OCI-LY1 (cell line): ENCODE results near the gene SRMS.

ENCODE experiments used
- H2AFZ ChIP-seq: fragments of 200-600 bp; sonication (generic), shearing (Covaris generic); 2 replicates; pipeline ENCODE4 v1.6.0; 2014; ENCODE audit warnings: antibody characterized with exemption, mild to moderate bottlenecking, low read length
- H3F3A ChIP-seq: fragments of 200-600 bp; sonication (generic), shearing (Covaris generic); 2 replicates; pipeline ENCODE4 v1.6.0; 2014; ENCODE audit warnings: mild to moderate bottlenecking, antibody characterized with exemption, low read length, moderate library complexity; ENCODE audit not compliant: insufficient read depth
- H3K27ac ChIP-seq: fragments of 200-600 bp; sonication (generic); 2 replicates; pipeline ENCODE4 v1.5.1; 2014; ENCODE audit warnings: low read length, mixed run types, mild to moderate bottlenecking, low read depth; ENCODE audit not compliant: poor library complexity, severe bottlenecking
- H3K27me3 ChIP-seq: fragments of 200-600 bp; sonication (generic); 2 replicates; pipeline ENCODE4 v1.6.0; 2014; ENCODE audit warnings: antibody characterized with exemption, mild to moderate bottlenecking, low read length, moderate library complexity; ENCODE audit not compliant: insufficient read depth
- H3K36me3 ChIP-seq: fragments of 200-600 bp; sonication (generic); 2 replicates; pipeline ENCODE4 v1.6.1; 2014; ENCODE audit warnings: mild to moderate bottlenecking, antibody characterized with exemption, low read length, moderate library complexity, mixed read lengths; ENCODE audit not compliant: insufficient read depth
- H3K4me1 ChIP-seq: fragments of 200-600 bp; sonication (generic); 2 replicates; pipeline ENCODE4 v1.5.1; 2014; ENCODE audit warnings: mild to moderate bottlenecking, low read length, moderate library complexity; ENCODE audit not compliant: insufficient read depth, severe bottlenecking
- H3K4me2 ChIP-seq: fragments of 200-600 bp; sonication (generic), shearing (Covaris generic); 2 replicates; pipeline ENCODE4 v1.6.1; 2014; ENCODE audit warnings: low read length
- H3K4me3 ChIP-seq: fragments of 200-600 bp; sonication (generic); 2 replicates; pipeline ENCODE4 v1.5.1; 2014; ENCODE audit warnings: low read length, low read depth, mild to moderate bottlenecking, mixed read lengths; ENCODE audit not compliant: poor library complexity, severe bottlenecking
- H3K79me2 ChIP-seq: fragments of 200-600 bp; shearing (Covaris generic); 2 replicates; pipeline ENCODE4 v1.6.1; 2016; ENCODE audit warnings: mixed run types, low read length, mixed read lengths; ENCODE audit not compliant: insufficient read depth
- H3K9ac ChIP-seq: fragments of 200-600 bp; sonication (generic), shearing (Covaris generic); 2 replicates; pipeline ENCODE4 v1.6.1; 2014; ENCODE audit warnings: mild to moderate bottlenecking, low read length, mixed read lengths
- H3K9me2 ChIP-seq: fragments of 200-600 bp; sonication (generic), shearing (Covaris generic); 2 replicates; pipeline ENCODE4 v1.6.1; 2014; ENCODE audit warnings: low read depth, mild to moderate bottlenecking, low read length, mixed read lengths
- H3K9me3 ChIP-seq: fragments of 200-600 bp; shearing (Covaris generic); 2 replicates; pipeline ENCODE4 v1.6.1; 2014; ENCODE audit warnings: low read length, mixed read lengths
- H4K20me1 ChIP-seq: fragments of 200-600 bp; sonication (generic), shearing (Covaris generic); 2 replicates; pipeline ENCODE4 v1.6.0; 2016; ENCODE audit warnings: mild to moderate bottlenecking, low read length; ENCODE audit not compliant: insufficient read depth
- CTCF ChIP-seq: fragments of 200-600 bp; sonication (generic), shearing (Covaris generic); IDR thresholded peaks from 2 replicates; pipeline ENCODE4 v1.5.1; 2017; ENCODE audit warnings: mild to moderate bottlenecking, antibody characterized with exemption, low read length, moderate library complexity, mixed read lengths
- EZH2 ChIP-seq: fragments of 200-600 bp; sonication (generic), shearing (Covaris generic); IDR thresholded peaks from 2 replicates; pipeline ENCODE4 v1.8.0; 2017; ENCODE audit warnings: borderline replicate concordance, mixed run types, mild to moderate bottlenecking, antibody characterized with exemption, low read length, moderate library complexity, mixed read lengths

SRMS gene

GRCh38 chr20:63541371-63541770 lies 6.2 kb downstream of the SRMS start:
- no peak overlapping the region for H3K9ac ChIP-seq
- H3K9me3 ChIP-seq = no peaks in the 10 kb centered on the region
- H3K27ac ChIP-seq = no peak overlapping the region
- no peaks in the 10 kb centered on the region for H3K79me2 ChIP-seq
- H3K4me3 ChIP-seq = no peak overlapping the region
- H3F3A ChIP-seq = no peaks in the 10 kb centered on the region
- no peak overlapping the region for H2AFZ ChIP-seq
- H3K4me2 ChIP-seq = no peak overlapping the region
- H4K20me1 ChIP-seq = no peaks in the 10 kb centered on the region
- H3K4me1 ChIP-seq = peaks cover 17% of the 10 kb centered on the region
- TF ChIP-seq CTCF = no peak
- no peak for TF ChIP-seq EZH2
- no peaks in the 10 kb centered on the region for H3K9me2 ChIP-seq
- no peaks in the 10 kb centered on the region for H3K36me3 ChIP-seq
- H3K27me3 ChIP-seq = no peaks in the 10 kb centered on the region; the same call in 1 of the 2 replicates

GRCh38 chr20:63540417-63541186 lies 6.9 kb downstream of the SRMS start:
- Histone ChIP-seq H4K20me1 (no peaks in the 10 kb centered on the region), H3K9me2 (no peaks in the 10 kb centered on the region), H3K4me1 (peaks cover 17% of the 10 kb centered on the region), H3K36me3 (no peaks in the 10 kb centered on the region), H3F3A (no peaks in the 10 kb centered on the region), H3K9ac (no peak overlapping the region), H3K4me3 (no peak overlapping the region), H3K27me3 (no peaks in the 10 kb centered on the region; the same call in 1 of the 2 replicates), H3K79me2 (no peaks in the 10 kb centered on the region), H2AFZ (no peak overlapping the region), H3K9me3 (no peaks in the 10 kb centered on the region), H3K4me2 (no peak overlapping the region), H3K27ac (no peak overlapping the region)
- TF ChIP-seq EZH2 (no peak), CTCF (no peak)

- no peak overlapping the region for H3K4me2 ChIP-seq
These were observed 7.8 kb downstream of the SRMS start for GRCh38 chr20:63539441-63540370.

More at GRCh38 chr20:63539441-63540370, 7.8 kb downstream of the SRMS start:
- Histone ChIP-seq H3K27ac (no peak overlapping the region), H3K4me1 (peaks cover 17% of the 10 kb centered on the region), H3F3A (no peaks in the 10 kb centered on the region), H3K9ac (no peak overlapping the region), H3K36me3 (no peaks in the 10 kb centered on the region), H3K9me3 (no peaks in the 10 kb centered on the region), H2AFZ (no peak overlapping the region), H3K27me3 (peaks cover 5% of the 10 kb centered on the region; the same call in 1 of the 2 replicates), H4K20me1 (no peaks in the 10 kb centered on the region), H3K79me2 (no peaks in the 10 kb centered on the region), H3K4me3 (no peak overlapping the region), H3K9me2 (no peaks in the 10 kb centered on the region)
- TF ChIP-seq CTCF (no peak), EZH2 (no peak)
